GM12878 (cell line): ENCODE measurements around the gene BBX. TPM values are rescaled to one million over a fixed set of nuclear protein-coding genes. Genes with fewer than 3 reads are reported as not detected.

Experiments used
- ATAC-seq: fragments of 200-7000 bp; cut with Tn5 transposase; 3 replicates; pipeline ENCODE4 v1.9.1; 2020; ENCODE audit warnings: mild to moderate bottlenecking, moderate library complexity
- BruUV-seq: library from RNA; stranded (reverse); fragments of 400-500 nt; replicated peaks from 2 replicates; lab custom pipeline; 2021; lab: Mats Ljungman, UMichigan
- CTCF ChIA-PET: fragments of 300-600 bp; sonication (Branson Sonifier 250); formaldehyde crosslinking; extraction: SDS; loops from one replicate; lab custom pipeline; 2021; ENCODE audit warnings: inconsistent platforms; lab: Yijun Ruan, JAX
- POLR2A ChIA-PET: fragments of 350-600 bp; formaldehyde crosslinking; extraction: SDS; loops from one replicate; lab custom pipeline; 2021; ENCODE audit warnings: inconsistent platforms; lab: Charles Lee
- RAD21 ChIA-PET: fragments of 300-600 bp; sonication (Branson Sonifier 250); formaldehyde crosslinking; loops from one replicate; lab custom pipeline; 2023; ENCODE audit warnings: antibody characterized with exemption; ENCODE audit not compliant: unreplicated experiment; lab: Charles Lee
- SMC1A ChIA-PET: fragments of 300-600 bp; sonication (Branson Sonifier 250); formaldehyde crosslinking; loops from one replicate; lab custom pipeline; 2023; ENCODE audit not compliant: unreplicated experiment, uncharacterized antibody; lab: Charles Lee
- DNase-seq: peaks from one replicate; pipeline ENCODE4 v3.0.0-alpha.2; 2011; ENCODE audit warnings: low read depth, low spot score
- FAIRE-seq: peaks from 3 replicates; lab custom pipeline; 2011; peaks lifted over from hg19 to GRCh38; lab: Jason Lieb, UNC
- H2AFZ ChIP-seq: 2 replicates; pipeline ENCODE4 v1.6.0; 2011; ENCODE audit warnings: low read depth, low read length, control low read depth; ENCODE audit not compliant: control insufficient read depth
- H3K27ac ChIP-seq: 2 replicates; pipeline ENCODE4 v1.5.1; 2011; ENCODE audit warnings: control low read depth; ENCODE audit not compliant: control insufficient read depth, insufficient read depth
- H3K27me3 ChIP-seq, 2 experiments: replicated peaks in 1 of 2; 2 replicates each; pipeline versions ENCODE4 v1.6.0 to v1.6.1; 2011; ENCODE audit warnings: low read length in 1 of 2; ENCODE audit not compliant: control insufficient read depth in 2 of 2, insufficient read depth in 2 of 2
- H3K36me3 ChIP-seq, 2 experiments: 2 replicates each; pipeline ENCODE4 v1.5.1; 2011; ENCODE audit warnings: low read length in 1 of 2; ENCODE audit not compliant: control insufficient read depth in 2 of 2, insufficient read depth in 2 of 2
- H3K4me1 ChIP-seq: 2 replicates; pipeline ENCODE4 v1.6.1; 2011; ENCODE audit warnings: mild to moderate bottlenecking, low read length, moderate library complexity, mixed read lengths; ENCODE audit not compliant: control insufficient read depth, insufficient read depth
- H3K4me2 ChIP-seq: 2 replicates; pipeline ENCODE4 v1.6.0; 2011; ENCODE audit warnings: control low read depth; ENCODE audit not compliant: control insufficient read depth, insufficient read depth
- H3K4me3 ChIP-seq: fragments of 200-600 bp; sonication (generic); 2 replicates; pipeline ENCODE4 v1.5.1; 2016
- H3K79me2 ChIP-seq: 2 replicates; pipeline ENCODE4 v1.6.0; 2011; ENCODE audit warnings: low read length; ENCODE audit not compliant: control insufficient read depth, insufficient read depth
- H3K9ac ChIP-seq: 2 replicates; pipeline ENCODE4 v1.8.0; 2011; ENCODE audit warnings: low read length, control low read depth, mixed read lengths; ENCODE audit not compliant: control insufficient read depth, insufficient read depth
- H3K9me3 ChIP-seq: replicated peaks from 3 replicates; pipeline ENCODE4 v1.5.1; 2011; ENCODE audit warnings: mild to moderate bottlenecking, low read length; ENCODE audit not compliant: control insufficient read depth, insufficient read depth
- H4K20me1 ChIP-seq: 2 replicates; pipeline ENCODE4 v1.6.0; 2011; ENCODE audit not compliant: control insufficient read depth, insufficient read depth
- BCL3 ChIP-seq: IDR thresholded peaks from 2 replicates; pipeline ENCODE4 v1.6.1; 2011; ENCODE audit warnings: borderline replicate concordance, low read depth, mild to moderate bottlenecking, moderate library complexity, low read length; ENCODE audit not compliant: insufficient read depth, poor library complexity, severe bottlenecking
- BHLHE40 ChIP-seq, 2 experiments: fragments of 450-650 bp in 1 of 2; IDR thresholded peaks; 2 replicates each; pipeline ENCODE4 v1.6.1; 2011 to 2017; ENCODE audit warnings: low read depth in 2 of 2, borderline replicate concordance in 1 of 2, improper control_type of control experiment in 1 of 2, low read length in 1 of 2, mild to moderate bottlenecking in 1 of 2
- CTCF ChIP-seq, 3 experiments: IDR thresholded peaks in 2 of 3; conservative IDR thresholded peaks in 1 of 3; 2 replicates each; pipeline ENCODE4 v1.5.1; 2011; ENCODE audit warnings: low read depth in 3 of 3, low read length in 3 of 3, mild to moderate bottlenecking in 3 of 3, control low read depth in 2 of 3, moderate library complexity in 2 of 3, inconsistent platforms in 1 of 3, mixed read lengths in 1 of 3; ENCODE audit not compliant: control insufficient read depth in 2 of 3, insufficient read depth in 1 of 3; ENCODE audit errors: extremely low read depth in 1 of 3
- JUNB ChIP-seq: IDR thresholded peaks from 2 replicates; pipeline ENCODE4 v1.6.1; 2016; ENCODE audit warnings: antibody characterized with exemption, mild to moderate bottlenecking
- KAT2A ChIP-seq: conservative IDR thresholded peaks from 2 replicates; pipeline ENCODE4 v1.6.1; 2011; ENCODE audit warnings: low read depth, low read length; ENCODE audit not compliant: control insufficient read depth
- LARP7 ChIP-seq: fragments of 450-650 bp; IDR thresholded peaks from 2 replicates; pipeline ENCODE4 v1.6.1; 2017; ENCODE audit warnings: mild to moderate bottlenecking
- PBX3 ChIP-seq: IDR thresholded peaks from 2 replicates; pipeline ENCODE4 v1.6.1; 2011; ENCODE audit warnings: mild to moderate bottlenecking, low read depth, low read length, moderate library complexity; ENCODE audit not compliant: insufficient replicate concordance
- ZBTB4 ChIP-seq: fragments of 450-650 bp; formaldehyde crosslinking; IDR thresholded peaks from 2 replicates; pipeline ENCODE4 v1.4.0; 2022; ENCODE audit warnings: mild to moderate bottlenecking, moderate library complexity
- ZNF592 ChIP-seq: fragments of 450-650 bp; IDR thresholded peaks from 2 replicates; pipeline ENCODE4 v1.6.1; 2017; ENCODE audit warnings: mild to moderate bottlenecking, moderate library complexity
- WGBS: methylation state at CpG from one replicate; pipeline ENCODE4 v1.1.6; 2016; ENCODE audit warnings: low lambda C conversion rate; ENCODE audit not compliant: insufficient replicate concordance, insufficient coverage; ENCODE audit errors: missing lambda C conversion rate; 5-methylcytosine and 5-hydroxymethylcytosine counted together
- in situ Hi-C: fragments of 300-500 bp; cut with MboI; formaldehyde crosslinking; loops from 9 replicates; pipeline ENCODE4 v1.14.3; 2018; ENCODE audit warnings: mixed read lengths
- intact Hi-C: fragments of 100-400 bp; cut with micrococcal nuclease; formaldehyde crosslinking; loops from one replicate; pipeline ENCODE4 v1.14.2; 2022; ENCODE audit not compliant: unreplicated experiment
- polyA plus RNA-seq, 11 experiments: library from polyadenylated mRNA; depleted of rRNA in 4 of 11; unstranded in 6 of 11; stranded (reverse) in 5 of 11; fragments of >200 nt; fragmentation: Nextera tagmentation in 4 of 11; fragmentation: Illumina TruSeq in 1 of 11; extraction: Ambion mirVana in 4 of 11; extraction: Trizol in 1 of 11; gene quantifications; 1 replicate in 1 of 11; 2 replicates in 10 of 11; pipeline versions ENCODE4 v1.2.1 to v1.2.3, GENCODE V29; 2011 to 2016; ENCODE audit warnings: inconsistent platforms in 2 of 11, missing spikeins in 2 of 11, low read depth in 1 of 11
- total RNA-seq, 4 experiments: library from RNA; depleted of rRNA in 3 of 4; stranded (reverse); fragments of >200 nt in 3 of 4; fragmentation: Illumina TruSeq in 1 of 4; extraction: Trizol in 1 of 4; gene quantifications; 2 replicates each; pipeline versions ENCODE4 v1.2.1 to v1.2.3, GENCODE V29; 2013 to 2021

BBX gene
- total and polyA plus RNA-seq, 10 of the 15 experiments (the other 5 are each of a cell fraction or from before 2014, with no cell fraction given), result 13.3 to 38.5 (median 32.0) TPM

GRCh38 chr3:107753494-107753893 lies 230.7 kb downstream of the BBX start:
- Histone ChIP-seq H3K4me1 (no peaks in the 10 kb centered on the region), H3K4me2 (no peak overlapping the region), H3K4me3 (no peak overlapping the region), H4K20me1 (no peaks in the 10 kb centered on the region), H3K27ac (no peak overlapping the region), H2AFZ (no peak overlapping the region), H3K36me3 (no peaks in the 10 kb centered on the region), H3K9me3 (no peaks in the 10 kb centered on the region), H3K9ac (no peak overlapping the region), H3K27me3 (no peaks in the 10 kb centered on the region), H3K79me2 (no peaks in the 10 kb centered on the region)
- ChIA-PET CTCF (interaction anchor here (0.6 to 8.8 kb wide), 11 partner anchors 13 to 517 kb away, joined by 3 to 78 read pairs (median 6); no protein-coding TSS in a partner anchor), SMC1A (interaction anchor here (1.0 to 3.6 kb wide), 5 partner anchors 25 to 175 kb away, joined by 3 to 23 read pairs (median 4); no protein-coding TSS in a partner anchor), RAD21 (interaction anchor here (2.0 kb wide), 1 partner anchor 93 kb away, joined by 7 read pairs; no protein-coding TSS in a partner anchor), POLR2A (no interaction called here)
- WGBS, result 50% methylated on average over 2 of the region's 2 CpGs
- no TSS peak for BruUV-seq
- in situ Hi-C loops, result loop anchor here (10.0 kb wide), 1 partner anchor 519 kb away; no protein-coding TSS in a partner anchor
- intact Hi-C loops, result no loop called here
- DNase-seq, result no peak
- peak; percentile 70 for ATAC-seq
- peak; percentile 47 for FAIRE-seq
- no peak for TF ChIP-seq ZBTB4 (CRISPR knock-in tag)
- TF ChIP-seq JUNB, result no peak
- peak; percentile 41 to 45 (median 44); a peak in 5 of 6 replicates for TF ChIP-seq CTCF (IDR thresholded peaks at IDR 0.05 in 2 of 3, conservative IDR thresholded peaks at IDR 0.05 in 1 of 3; ENCODE audit: control insufficient read depth in 2 of 3, extremely low read depth in 1 of 3, insufficient read depth in 1 of 3, low read depth in 3 of 3, low read length in 3 of 3)
- TF ChIP-seq ZNF592, result no peak
- TF ChIP-seq LARP7, result no peak
- no peak for TF ChIP-seq BCL3
- TF ChIP-seq BHLHE40 (IDR thresholded peaks at IDR 0.05; ENCODE audit: borderline replicate concordance in 1 of 2, low read depth in 2 of 2, low read length in 1 of 2), result no peak
- TF ChIP-seq KAT2A, result no peak
- TF ChIP-seq PBX3, result no peak
